ENCODE results near the gene AHDC1. TPM values are rescaled to one million over a fixed set of nuclear protein-coding genes. Genes with fewer than 3 reads are reported as not detected.

Gene AHDC1
- total and polyA plus RNA-seq, 2 donors (not counting 1 experiment from before 2014, with no cell fraction given): 4.2 to 6.9 TPM

GRCh38 chr1:27638805-27639204 lies 34.9 kb upstream of the AHDC1 start:
- TF ChIP-seq EZH2 (IDR thresholded peaks at IDR 0.05; ENCODE audit: low read length, missing control alignments): no peak
- no peak for TF ChIP-seq CTCF (conservative IDR thresholded peaks at IDR 0.05 in 1 of 2, IDR thresholded peaks at IDR 0.05 in 1 of 2; ENCODE audit: low read depth in 1 of 2, low read length in 2 of 2)
- H3K4me2 ChIP-seq (ENCODE audit: extremely low read depth, insufficient read depth, low read length): no peak overlapping the region
- no peak overlapping the region for H3K9ac ChIP-seq (ENCODE audit: insufficient read depth, low read length)
- no peak overlapping the region for H3K27ac ChIP-seq (ENCODE audit: insufficient read depth, low read length)
- no peaks in the 10 kb centered on the region for H3K4me1 ChIP-seq (ENCODE audit: control insufficient read depth, extremely low read depth, insufficient read depth, low read length)
- H2AFZ ChIP-seq (ENCODE audit: low read length): no peak overlapping the region
- H3K27me3 ChIP-seq (ENCODE audit: control insufficient read depth, insufficient read depth, low read length): peaks cover 10% of the 10 kb centered on the region
- no peaks in the 10 kb centered on the region for H3K79me2 ChIP-seq (ENCODE audit: control insufficient read depth, insufficient read depth, low read length)
- no peaks in the 10 kb centered on the region for H4K20me1 ChIP-seq (ENCODE audit: control insufficient read depth, extremely low read depth, insufficient read depth, low read length)
- H3K4me3 ChIP-seq (replicated peaks in 1 of 4; ENCODE audit: control extremely low read depth in 1 of 4, insufficient read depth in 1 of 4, low read depth in 3 of 4, low read length in 4 of 4): no peak overlapping the region
- H3K36me3 ChIP-seq (ENCODE audit: control insufficient read depth, insufficient read depth, low read length): no peaks in the 10 kb centered on the region
- H3K9me3 ChIP-seq (ENCODE audit: control insufficient read depth, insufficient read depth, low read depth, low read length): no peaks in the 10 kb centered on the region
- no peak for DNase-seq (ENCODE audit: low read depth in 2 of 2)

DNA sequence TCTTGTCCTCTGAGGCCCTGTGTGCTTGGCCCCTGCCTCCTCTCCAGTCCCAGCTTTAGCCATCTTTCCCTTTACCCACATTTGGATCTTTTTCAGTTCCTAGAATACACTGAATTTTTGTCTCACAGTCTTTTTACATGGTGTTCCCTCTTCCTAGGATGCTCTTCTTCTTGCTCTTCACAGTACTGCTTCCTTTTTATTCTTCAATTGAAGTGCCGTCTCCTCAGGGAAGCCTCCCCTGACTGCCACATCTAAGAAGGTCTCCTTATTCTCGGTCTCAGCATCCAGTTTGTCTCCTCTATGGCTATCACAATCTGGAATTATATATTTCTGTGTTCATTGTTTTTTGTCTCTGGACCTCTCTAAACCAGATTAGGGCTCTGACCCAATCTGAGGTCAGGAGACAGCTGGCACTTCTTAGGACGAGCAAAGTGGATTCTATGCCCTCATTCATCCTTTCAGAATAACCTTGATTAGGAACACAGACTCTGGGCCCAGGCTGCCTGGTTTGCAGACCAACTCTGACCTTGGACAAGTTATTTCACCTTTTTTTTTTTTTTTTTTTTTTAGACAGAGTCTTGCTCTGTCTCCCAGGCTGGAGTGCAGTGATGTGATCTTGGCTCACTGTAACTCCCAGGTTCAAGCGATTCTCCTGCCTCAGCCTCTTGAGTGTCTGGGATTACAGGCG lies 34.2 kb upstream of the AHDC1 start:
- H3K4me3 ChIP-seq (replicated peaks in 1 of 4; ENCODE audit: control extremely low read depth in 1 of 4, insufficient read depth in 1 of 4, low read depth in 3 of 4, low read length in 4 of 4): no peak overlapping the region
- TF ChIP-seq EZH2 (IDR thresholded peaks at IDR 0.05; ENCODE audit: low read length, missing control alignments) (no peak), CTCF (conservative IDR thresholded peaks at IDR 0.05 in 1 of 2, IDR thresholded peaks at IDR 0.05 in 1 of 2; ENCODE audit: low read depth in 1 of 2, low read length in 2 of 2) (no peak)
- H2AFZ ChIP-seq (ENCODE audit: low read length): no peak overlapping the region
- H3K4me2 ChIP-seq (ENCODE audit: extremely low read depth, insufficient read depth, low read length): no peak overlapping the region
- DNase-seq (ENCODE audit: low read depth in 2 of 2): no peak
- peaks cover 16% of the 10 kb centered on the region for H3K27me3 ChIP-seq (ENCODE audit: control insufficient read depth, insufficient read depth, low read length)
- H3K27ac ChIP-seq (ENCODE audit: insufficient read depth, low read length): no peak overlapping the region
- H3K9me3 ChIP-seq (ENCODE audit: control insufficient read depth, insufficient read depth, low read depth, low read length): no peaks in the 10 kb centered on the region
- H4K20me1 ChIP-seq (ENCODE audit: control insufficient read depth, extremely low read depth, insufficient read depth, low read length): no peaks in the 10 kb centered on the region
- H3K4me1 ChIP-seq (ENCODE audit: control insufficient read depth, extremely low read depth, insufficient read depth, low read length): no peaks in the 10 kb centered on the region
- H3K9ac ChIP-seq (ENCODE audit: insufficient read depth, low read length): no peak overlapping the region
- no peaks in the 10 kb centered on the region for H3K36me3 ChIP-seq (ENCODE audit: control insufficient read depth, insufficient read depth, low read length)
- H3K79me2 ChIP-seq (ENCODE audit: control insufficient read depth, insufficient read depth, low read length): no peaks in the 10 kb centered on the region

DNA sequence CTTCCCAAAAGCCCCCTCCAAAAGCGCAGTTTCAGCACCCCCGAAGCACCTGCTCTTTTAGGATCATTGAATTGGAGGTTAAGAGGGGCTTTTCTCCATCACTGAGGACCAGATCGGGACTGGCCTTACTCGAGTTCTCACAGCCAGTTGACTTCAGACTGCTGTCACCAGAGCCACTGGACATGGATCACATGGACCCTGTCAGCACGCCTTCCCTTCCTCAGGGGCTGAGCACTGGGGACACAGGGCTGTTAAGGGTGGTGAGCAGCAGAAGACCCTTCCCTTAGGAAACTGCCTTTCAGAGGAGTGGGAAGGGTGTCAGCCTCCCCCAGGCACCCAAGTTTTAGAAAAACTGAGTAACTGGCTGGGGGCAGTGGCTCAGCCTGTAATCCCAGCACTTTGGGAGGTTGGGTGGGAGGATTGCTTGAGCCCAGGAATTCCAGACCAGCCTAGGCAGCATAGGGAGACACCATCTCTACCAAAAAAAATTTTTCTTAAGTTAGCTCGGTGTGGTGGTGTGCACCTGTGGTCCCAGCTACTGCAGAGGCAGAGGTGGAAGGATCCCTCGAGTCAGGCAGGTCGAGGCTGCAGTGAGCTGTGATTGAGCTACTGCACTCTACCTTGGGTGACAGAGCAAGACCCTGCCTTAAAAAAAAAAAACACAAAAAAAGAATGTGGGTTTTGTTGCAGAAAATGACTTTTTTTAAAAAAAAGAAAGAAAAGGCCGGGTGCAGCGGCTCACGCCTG lies 31.6 kb upstream of the AHDC1 start:
- H3K27ac ChIP-seq (ENCODE audit: insufficient read depth, low read length): no peak overlapping the region
- DNase-seq (ENCODE audit: low read depth in 2 of 2): no peak
- H3K4me2 ChIP-seq (ENCODE audit: extremely low read depth, insufficient read depth, low read length): no peak overlapping the region
- no peak overlapping the region for H3K9ac ChIP-seq (ENCODE audit: insufficient read depth, low read length)
- H3K9me3 ChIP-seq (ENCODE audit: control insufficient read depth, insufficient read depth, low read depth, low read length): no peaks in the 10 kb centered on the region
- H3K27me3 ChIP-seq (ENCODE audit: control insufficient read depth, insufficient read depth, low read length): peaks cover 21% of the 10 kb centered on the region
- no peaks in the 10 kb centered on the region for H4K20me1 ChIP-seq (ENCODE audit: control insufficient read depth, extremely low read depth, insufficient read depth, low read length)
- no peaks in the 10 kb centered on the region for H3K36me3 ChIP-seq (ENCODE audit: control insufficient read depth, insufficient read depth, low read length)
- H3K79me2 ChIP-seq (ENCODE audit: control insufficient read depth, insufficient read depth, low read length): no peaks in the 10 kb centered on the region
- H3K4me3 ChIP-seq (replicated peaks in 1 of 4; ENCODE audit: control extremely low read depth in 1 of 4, insufficient read depth in 1 of 4, low read depth in 3 of 4, low read length in 4 of 4): no peak overlapping the region
- no peak for TF ChIP-seq CTCF (conservative IDR thresholded peaks at IDR 0.05 in 1 of 2, IDR thresholded peaks at IDR 0.05 in 1 of 2; ENCODE audit: low read depth in 1 of 2, low read length in 2 of 2)
- TF ChIP-seq EZH2 (IDR thresholded peaks at IDR 0.05; ENCODE audit: low read length, missing control alignments): no peak
- no peaks in the 10 kb centered on the region for H3K4me1 ChIP-seq (ENCODE audit: control insufficient read depth, extremely low read depth, insufficient read depth, low read length)
- no peak overlapping the region for H2AFZ ChIP-seq (ENCODE audit: low read length)

Measured in fibroblast of lung (primary cell).